Endothelial cell of hepatic sinusoid (primary cell): ENCODE measurements around the gene NFIC.
"Not testable (repeated sequence)": the region's sequence is repeated elsewhere in the genome, so short reads cannot be mapped to it uniquely, and the experiment has no call there.

ENCODE experiments used
- in situ Hi-C: cut with HindIII; loops from 2 replicates; pipeline ENCODE4 v1.10.0; 2017; ENCODE audit warnings: low sequenced_read_pairs

Gene NFIC

GRCh38 chr19:3413796-3414327, 47.5 kb downstream of the NFIC start:
- in situ Hi-C loops = no loop called here

- in situ Hi-C loops = no loop called here
Observed at GRCh38 chr19:3415695-3416094, 49.3 kb downstream of the NFIC start.

DNA sequence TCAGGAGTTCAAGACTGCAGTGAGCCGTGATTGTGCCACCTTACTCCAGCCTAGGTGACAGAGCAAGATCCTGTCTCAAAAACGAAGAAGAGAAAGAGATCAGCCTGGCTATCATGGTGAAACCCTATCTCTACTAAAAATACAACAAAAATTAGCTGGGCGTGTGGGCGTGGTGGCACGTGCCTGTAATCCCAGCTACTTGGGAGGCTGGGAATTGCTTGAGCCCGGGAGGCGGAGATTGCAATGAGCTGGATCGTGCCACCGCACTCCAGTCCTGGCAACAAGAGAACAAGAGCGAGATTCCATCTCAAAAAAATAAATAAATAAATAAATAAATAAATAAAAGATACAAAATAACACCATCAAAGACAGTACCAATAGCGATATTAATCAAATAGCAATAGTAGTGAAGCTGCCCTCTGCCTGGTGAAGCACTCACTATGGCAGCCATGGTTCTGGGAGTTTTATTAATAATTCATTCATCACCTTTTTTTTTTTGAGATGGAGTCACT, 53.9 kb downstream of the NFIC start:
- in situ Hi-C loops = no loop called here

GRCh38 chr19:3420909-3421619, 54.7 kb downstream of the NFIC start:
- in situ Hi-C loops = no loop called here

DNA sequence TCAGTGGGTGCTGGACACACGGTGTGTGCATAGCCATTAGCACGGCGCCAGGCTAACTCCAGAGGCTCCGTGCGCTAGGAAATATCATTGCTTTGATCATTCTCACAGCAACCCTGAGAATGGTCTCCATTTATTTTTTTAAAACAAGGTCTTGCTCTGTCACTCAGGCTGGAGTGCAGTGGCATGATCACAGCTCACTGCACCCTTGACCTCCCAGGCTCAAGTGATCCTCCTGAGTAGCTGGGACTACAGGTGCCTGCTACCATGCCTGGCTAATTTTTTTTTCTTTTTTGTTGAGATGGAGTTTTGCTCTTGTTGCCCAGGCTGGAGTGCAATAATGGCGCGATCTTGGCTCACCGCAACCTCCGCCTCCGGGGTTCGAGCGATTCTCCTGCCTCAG, 55.3 kb downstream of the NFIC start:
- in situ Hi-C loops = not testable (repeated sequence)

- in situ Hi-C loops = no loop called here
Observed at GRCh38 chr19:3423183-3423829, 56.9 kb downstream of the NFIC start.

- in situ Hi-C loops = no loop called here
Observed at GRCh38 chr19:3426433-3426832, 60.0 kb downstream of the NFIC start.

- in situ Hi-C loops = not testable (repeated sequence)
Observed at GRCh38 chr19:3430366-3430680, 63.9 kb downstream of the NFIC start.

DNA sequence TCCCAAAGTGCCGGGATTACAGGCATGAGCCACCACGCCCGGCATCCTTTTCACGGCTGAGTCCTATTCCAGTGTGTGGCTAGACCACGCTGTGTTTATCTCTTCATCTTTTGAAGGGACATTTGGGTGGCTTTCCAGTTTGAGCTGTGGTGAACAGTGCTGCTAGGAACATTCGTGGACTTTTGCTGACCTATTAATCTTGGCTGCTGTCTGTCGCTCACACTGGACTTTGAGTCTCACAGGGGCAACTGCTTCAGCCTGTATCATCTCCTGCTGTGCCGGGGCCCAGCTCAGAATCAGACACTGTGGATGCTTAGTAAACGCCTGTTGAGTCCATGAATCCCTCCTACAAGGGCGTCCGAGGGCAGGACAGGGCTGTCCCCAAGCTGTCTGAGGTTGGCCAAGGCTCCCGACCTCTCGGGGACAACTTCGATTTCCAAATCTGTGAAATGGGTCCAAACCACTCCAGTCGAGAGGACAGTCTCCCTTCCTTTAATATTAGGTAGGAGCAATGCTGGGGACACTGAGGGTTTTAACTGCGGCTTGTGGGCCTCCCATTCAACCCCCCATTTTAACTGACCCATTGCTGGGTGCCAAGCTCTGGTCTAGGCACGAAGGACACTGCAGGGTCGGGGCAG, 65.5 kb downstream of the NFIC start:
- in situ Hi-C loops = no loop called here

DNA sequence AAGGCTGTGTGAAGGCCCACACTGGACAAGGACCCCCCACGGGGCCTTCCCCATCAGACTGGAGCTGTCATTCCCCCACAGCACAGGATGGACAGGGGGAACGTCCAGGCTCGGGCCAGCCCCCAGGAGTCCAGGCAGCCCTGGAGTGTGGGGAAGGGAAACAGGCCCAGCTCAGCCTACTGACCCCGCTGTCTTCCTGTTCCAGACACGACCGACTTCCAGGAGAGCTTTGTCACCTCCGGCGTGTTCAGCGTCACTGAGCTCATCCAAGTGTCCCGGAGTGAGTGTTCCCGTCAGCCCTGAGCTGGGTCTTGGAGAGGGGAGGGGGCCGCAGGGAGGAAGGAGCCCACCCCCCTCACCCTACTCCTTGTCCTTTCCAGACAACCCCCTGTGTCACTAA, 66.9 kb downstream of the NFIC start:
- in situ Hi-C loops = no loop called here

DNA sequence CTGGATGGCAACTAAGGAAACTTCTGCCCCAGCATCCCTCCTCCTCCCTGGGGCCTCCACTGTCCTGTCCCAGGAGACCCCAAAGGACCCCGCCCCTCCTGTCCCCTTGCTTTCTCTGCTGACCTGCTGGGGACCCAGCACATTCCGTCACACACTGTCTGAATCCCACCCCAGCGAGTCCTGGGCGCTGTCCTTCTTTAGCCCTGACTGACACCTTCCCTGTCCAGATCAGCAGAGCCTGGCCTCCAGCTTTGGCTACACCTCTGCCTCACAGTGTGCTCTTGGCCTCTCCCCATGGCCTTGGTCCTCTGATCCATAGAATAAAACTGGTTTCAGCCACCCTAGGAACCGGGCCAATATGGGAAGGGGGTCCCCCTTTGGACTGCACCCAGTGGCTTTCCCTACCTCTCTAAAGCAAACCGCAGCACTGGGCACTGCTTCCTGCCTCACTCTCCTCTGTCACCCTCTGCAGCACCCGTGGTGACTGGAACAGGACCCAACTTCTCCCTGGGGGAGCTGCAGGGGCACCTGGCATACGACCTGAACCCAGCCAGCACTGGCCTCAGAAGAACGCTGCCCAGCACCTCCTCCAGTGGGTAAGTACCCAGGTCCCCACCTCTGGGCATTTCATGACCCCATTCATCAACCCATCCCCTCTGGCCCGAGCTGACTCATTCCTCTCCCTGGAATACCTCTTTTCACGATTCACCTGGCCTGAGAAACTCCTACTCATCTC, 67.6 kb downstream of the NFIC start:
- in situ Hi-C loops = no loop called here

- in situ Hi-C loops = no loop called here
Observed at GRCh38 chr19:3434630-3435553, 68.5 kb downstream of the NFIC start.

DNA sequence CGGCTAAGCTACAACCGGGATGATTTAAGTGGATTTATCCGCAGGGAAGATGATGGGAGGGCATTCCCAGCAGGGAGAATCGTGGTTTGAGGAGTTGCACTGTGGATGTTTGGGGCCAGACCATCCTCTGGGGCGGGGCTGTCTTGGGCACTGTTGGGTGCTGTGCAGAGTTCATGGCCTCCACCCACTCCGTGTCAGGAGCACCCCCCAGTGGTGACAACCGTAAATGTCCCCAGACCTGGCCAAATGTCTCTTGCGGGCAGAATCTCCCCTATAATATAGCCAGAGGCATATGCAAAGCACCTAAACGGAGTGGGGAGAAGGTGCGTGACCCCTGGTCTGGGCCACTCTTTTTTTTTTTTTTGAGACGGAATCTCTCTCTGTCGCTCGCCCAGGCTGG, 73.7 kb downstream of the NFIC start:
- in situ Hi-C loops = no loop called here

DNA sequence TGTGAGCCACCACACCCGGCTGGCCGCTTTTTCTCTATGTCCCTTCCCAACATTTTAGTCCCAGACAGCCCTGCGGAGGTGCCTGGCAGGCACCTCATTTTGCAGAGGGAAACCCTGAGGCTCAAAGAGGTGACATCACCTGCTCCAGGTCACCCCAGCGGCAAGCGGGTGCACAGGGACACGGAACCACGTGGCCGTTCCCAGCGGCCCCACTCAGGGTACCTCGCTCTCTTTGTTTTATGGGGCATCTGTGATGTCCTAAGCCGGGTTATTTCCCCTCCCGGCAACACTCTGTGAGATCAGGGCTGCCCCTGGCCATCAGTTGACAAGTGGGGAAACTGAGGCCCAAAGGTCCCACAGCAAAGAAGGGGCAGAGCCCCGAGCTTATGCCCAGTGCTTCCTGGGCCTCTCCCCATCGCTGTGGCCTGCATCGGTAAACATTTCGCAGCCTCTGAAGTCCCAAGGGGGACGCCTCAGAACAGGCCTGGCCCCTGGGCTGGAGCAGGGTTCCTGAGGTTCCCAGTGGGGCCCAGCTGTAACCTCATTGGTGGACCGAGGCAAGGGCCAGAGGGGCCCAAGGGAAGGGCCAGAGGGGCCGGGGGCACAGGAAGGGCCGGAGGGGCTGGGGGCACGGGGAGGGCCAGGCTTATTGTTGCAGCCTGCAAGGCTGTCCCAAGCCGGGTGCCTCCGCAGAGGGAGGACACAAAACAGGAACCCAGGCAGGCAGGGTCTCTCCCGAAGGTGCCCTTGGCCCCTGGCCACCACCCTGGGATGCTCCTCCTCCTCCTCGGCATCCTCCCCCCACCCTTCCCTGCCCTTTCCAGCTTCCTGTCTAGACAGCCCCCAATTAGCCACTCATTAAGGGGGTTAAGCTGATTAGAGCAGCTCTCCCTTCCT, 75.0 kb downstream of the NFIC start:
- in situ Hi-C loops = no loop called here

- in situ Hi-C loops = no loop called here
Observed at GRCh38 chr19:3441986-3442329, 75.6 kb downstream of the NFIC start.

- in situ Hi-C loops = no loop called here
Observed at GRCh38 chr19:3442487-3443071, 76.2 kb downstream of the NFIC start.

DNA sequence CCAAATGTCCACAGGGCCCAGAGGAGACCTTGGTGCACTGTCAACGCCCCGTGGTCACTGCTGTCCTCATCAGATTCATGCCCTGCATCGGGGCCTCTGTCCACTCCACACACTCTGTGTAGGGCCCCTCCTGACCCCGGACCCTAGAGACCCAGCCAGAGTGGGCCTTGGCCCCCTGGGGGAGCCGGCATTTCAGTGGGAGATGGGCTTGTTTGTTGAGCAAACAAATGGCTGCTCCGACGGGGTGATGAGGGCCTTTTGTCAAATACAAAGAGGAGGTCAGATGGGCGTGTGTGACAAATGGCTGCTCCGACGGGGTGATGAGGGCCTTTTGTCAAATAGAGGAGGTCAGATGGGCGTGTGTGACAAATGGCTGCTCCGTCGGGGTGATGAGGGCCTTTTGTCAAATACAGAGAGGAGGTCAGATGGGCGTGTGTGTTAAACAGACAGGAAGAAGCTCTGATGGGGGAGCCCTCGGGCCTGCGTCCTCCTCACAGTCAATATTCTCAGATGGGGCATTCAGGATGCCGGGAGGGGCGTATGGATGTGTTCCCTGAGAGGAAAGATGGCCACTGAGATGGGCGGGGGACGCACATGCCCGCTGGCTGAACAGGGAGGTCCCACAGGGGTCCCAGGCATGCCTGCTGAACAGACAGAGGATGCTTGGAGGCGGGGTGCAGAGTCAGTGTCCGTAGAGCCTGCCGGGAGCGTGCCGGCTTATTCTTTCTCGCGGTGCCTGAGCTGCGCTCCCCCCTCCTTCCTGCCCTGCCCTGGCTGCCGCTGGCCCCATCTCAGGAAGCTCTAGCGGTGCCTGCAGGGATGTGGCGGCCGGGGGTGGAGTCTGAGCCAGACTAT, 77.7 kb downstream of the NFIC start:
- in situ Hi-C loops = no loop called here

DNA sequence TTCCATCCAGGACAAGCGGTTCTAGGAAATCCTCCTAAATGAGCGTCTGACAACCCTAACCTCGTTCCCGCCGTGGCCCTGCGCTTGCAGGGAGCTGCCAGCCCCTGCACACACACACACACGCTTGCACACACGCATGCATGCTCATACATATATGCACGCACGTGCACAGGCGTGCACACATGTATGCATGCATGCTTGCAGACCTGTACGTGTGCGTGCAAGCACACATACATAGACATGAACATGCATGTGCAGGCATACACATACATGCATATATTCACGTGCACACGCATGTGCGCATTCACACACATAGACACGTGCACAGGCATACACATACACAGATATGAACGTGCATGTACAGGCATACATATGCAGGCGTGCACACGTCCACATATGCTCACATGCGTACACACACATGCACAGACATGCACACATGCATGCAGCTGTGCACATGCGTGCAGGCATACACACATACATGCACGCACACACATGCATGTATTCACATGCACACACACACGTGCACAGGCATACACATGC, 78.4 kb downstream of the NFIC start:
- in situ Hi-C loops = no loop called here
